Right lobe of liver (tissue), 4 donors: Measurements from ENCODE around the gene MACROD2.

Experiments
- CTCF ChIP-seq, 4 donors: fragments of 200-600 bp in 3 of 4; fragments of 450-650 bp in 1 of 4; IDR thresholded peaks; one replicate each; pipeline versions ENCODE4 v1.5.1 to v1.8.0; 2016 to 2022; ENCODE audit warnings: antibody characterized with exemption in 4 of 4, mild to moderate bottlenecking in 2 of 4
- POLR2A ChIP-seq: fragments of 450-650 bp; IDR thresholded peaks from one replicate; pipeline ENCODE4 v1.6.1; 2017; ENCODE audit warnings: antibody characterized with exemption, mild to moderate bottlenecking
- donor health status: DM: no; HTN: no; CAD: no.
- donor health status: DM: no; HTN: no; CAD: no.
- donor health status: DM: no; HTN: yes; CAD: no.

- TF ChIP-seq POLR2A (no peak), CTCF (IDR thresholded peaks at IDR 0.05) (no peak)
Measured at GRCh38 chr20:15507151-15507550, 1511.8 kb downstream of the MACROD2 start.
